Fibroblast of lung (primary cell): ENCODE results near the gene SMG7.

Experiments used
- EZH2 ChIP-seq: IDR thresholded peaks from 2 replicates; pipeline ENCODE4 v1.5.1; 2012; ENCODE audit warnings: low read length, control low read depth, mild to moderate bottlenecking; ENCODE audit errors: missing control alignments
- TF ChIP-seq, protein P1 (sequence below), 2 donors: IDR thresholded peaks in 1 of 2; conservative IDR thresholded peaks in 1 of 2; 1 replicate in 1 of 2; 2 replicates in 1 of 2; pipeline ENCODE4 v1.5.1; 2011 to 2012; ENCODE audit warnings: low read length in 2 of 2, control low read depth in 1 of 2, inconsistent platforms in 1 of 2, low read depth in 1 of 2, mild to moderate bottlenecking in 1 of 2

DNA sequence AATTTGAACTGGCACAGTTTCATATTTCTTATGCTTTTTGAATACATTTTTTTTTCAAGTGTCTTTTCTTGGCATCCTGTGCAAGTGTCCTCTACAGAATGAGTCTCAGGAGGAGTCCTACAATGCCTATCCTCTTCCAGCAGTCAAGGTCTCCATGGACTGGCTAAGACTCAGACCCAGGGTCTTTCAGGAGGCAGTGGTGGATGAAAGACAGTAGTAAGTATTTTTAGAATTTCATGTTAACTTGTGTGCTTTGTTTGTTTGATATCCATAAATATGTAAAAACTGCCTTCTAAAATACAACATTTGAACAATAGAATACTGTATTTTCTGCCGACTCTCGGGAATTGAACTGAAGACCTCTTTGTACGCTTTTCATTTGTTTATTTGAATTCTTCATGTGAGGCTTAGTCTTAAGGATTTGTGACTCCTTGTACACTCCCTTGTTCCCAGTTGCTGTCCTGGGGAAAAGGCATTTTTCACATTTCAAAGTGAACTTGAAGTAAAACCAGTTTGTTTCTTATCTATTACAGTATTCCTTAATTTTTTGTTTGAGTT, 61.4 kb downstream of the SMG7 start:
- TF ChIP-seq, protein P1, sequence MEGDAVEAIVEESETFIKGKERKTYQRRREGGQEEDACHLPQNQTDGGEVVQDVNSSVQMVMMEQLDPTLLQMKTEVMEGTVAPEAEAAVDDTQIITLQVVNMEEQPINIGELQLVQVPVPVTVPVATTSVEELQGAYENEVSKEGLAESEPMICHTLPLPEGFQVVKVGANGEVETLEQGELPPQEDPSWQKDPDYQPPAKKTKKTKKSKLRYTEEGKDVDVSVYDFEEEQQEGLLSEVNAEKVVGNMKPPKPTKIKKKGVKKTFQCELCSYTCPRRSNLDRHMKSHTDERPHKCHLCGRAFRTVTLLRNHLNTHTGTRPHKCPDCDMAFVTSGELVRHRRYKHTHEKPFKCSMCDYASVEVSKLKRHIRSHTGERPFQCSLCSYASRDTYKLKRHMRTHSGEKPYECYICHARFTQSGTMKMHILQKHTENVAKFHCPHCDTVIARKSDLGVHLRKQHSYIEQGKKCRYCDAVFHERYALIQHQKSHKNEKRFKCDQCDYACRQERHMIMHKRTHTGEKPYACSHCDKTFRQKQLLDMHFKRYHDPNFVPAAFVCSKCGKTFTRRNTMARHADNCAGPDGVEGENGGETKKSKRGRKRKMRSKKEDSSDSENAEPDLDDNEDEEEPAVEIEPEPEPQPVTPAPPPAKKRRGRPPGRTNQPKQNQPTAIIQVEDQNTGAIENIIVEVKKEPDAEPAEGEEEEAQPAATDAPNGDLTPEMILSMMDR (conservative IDR thresholded peaks at IDR 0.05 in 1 of 2, IDR thresholded peaks at IDR 0.05 in 1 of 2; ENCODE audit: low read depth in 1 of 2, low read length in 2 of 2): no peak
- no peak for TF ChIP-seq EZH2
